GM21447 (cell line): ENCODE measurements around the gene CREB5.

Experiments used
- ATAC-seq: cut with Tn5 transposase; IDR thresholded peaks from one replicate; pipeline ENCODE4 v1.9.1; 2021; ENCODE audit not compliant: unreplicated experiment

CREB5 gene

GRCh38 chr7:28731092-28731658 lies 318.9 kb downstream of the CREB5 start:
- ATAC-seq, result no peak

DNA sequence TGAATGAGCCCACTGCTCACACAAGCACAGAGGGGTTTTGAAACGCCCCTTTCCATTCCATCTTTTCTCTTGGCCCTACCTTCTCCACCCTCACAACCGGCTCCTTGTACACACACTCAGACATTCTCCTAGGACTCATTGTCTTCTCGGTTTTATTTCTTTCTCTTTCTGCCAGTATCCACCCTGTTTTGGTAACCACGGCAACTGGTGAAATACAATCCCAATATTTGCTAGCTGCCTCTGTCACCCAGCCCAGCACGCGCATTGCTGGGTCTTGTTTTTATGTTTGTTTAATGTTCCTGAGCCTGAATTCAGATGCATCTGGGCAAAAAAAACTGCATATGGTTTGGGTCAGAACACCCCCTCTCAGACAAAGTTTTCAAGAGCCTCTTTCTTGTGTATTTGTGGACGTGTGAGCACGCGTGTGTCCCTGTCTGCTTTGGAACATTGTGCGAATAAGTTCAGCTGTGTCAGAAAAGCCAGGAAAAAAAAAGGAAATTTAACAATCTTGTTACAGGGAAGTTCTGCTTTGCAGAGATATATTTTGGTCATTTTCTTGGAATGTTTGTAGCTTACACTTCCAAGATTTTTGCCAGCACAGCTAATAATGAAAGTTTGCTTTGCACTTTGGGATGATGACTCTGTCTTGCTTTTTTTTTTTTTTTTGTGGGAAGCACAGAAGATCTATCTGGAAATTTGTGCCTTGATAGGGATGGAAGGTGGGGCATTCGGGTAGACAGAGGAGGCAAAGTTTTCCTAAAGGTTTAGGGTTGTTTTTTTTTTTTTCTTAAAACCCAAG lies 320.0 kb downstream of the CREB5 start:
- ATAC-seq, result no peak

- no peak for ATAC-seq
These were observed 320.7 kb downstream of the CREB5 start for GRCh38 chr7:28733035-28733434.

GRCh38 chr7:28738412-28738811 lies 326.1 kb downstream of the CREB5 start:
- ATAC-seq, result no peak

- ATAC-seq, result no peak
These were observed 326.8 kb downstream of the CREB5 start for GRCh38 chr7:28739128-28739527.

DNA sequence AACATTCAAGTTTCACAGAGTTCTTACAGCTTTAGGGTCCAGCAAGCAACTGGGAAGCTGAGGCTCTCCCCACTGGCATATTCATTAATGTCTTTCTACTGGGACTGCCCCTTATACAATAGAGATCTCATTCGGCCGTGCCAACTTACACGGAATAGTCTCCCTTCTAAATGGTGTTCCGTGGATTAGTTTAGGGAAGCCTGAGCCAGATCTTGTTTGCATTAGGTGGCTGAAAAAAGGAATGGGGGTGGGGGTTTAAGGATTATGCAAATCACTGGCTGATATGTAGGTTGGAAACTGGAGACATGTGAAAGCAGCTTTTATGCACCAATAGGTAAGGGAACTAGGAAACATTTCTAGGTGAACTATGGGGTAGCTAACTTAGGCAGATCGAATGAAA lies 327.5 kb downstream of the CREB5 start:
- ATAC-seq, result no peak

GRCh38 chr7:28744951-28745350 lies 332.6 kb downstream of the CREB5 start:
- ATAC-seq, result no peak

GRCh38 chr7:28745351-28745750 lies 333.0 kb downstream of the CREB5 start:
- no peak for ATAC-seq

DNA sequence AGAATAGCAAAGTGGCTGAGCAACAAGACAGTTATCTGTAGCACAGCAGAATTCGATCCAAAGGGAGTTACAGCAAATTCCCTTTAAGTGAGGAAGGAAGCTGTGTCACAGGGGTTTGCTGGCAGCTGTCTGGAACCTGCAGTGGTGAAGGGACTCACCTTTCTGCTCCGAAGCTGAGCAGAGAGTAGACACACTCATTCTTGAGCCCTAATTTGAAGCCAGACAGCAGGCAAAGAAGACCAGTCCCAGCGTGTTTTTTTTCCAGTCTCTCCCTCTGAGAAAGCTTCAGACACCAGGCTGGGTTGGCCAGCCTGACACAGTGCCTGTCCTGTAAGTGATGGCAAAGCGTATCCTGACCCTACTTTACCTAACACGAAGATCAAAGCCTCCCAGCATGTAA lies 335.1 kb downstream of the CREB5 start:
- no peak for ATAC-seq

GRCh38 chr7:28747854-28748253 lies 335.5 kb downstream of the CREB5 start:
- no peak for ATAC-seq

DNA sequence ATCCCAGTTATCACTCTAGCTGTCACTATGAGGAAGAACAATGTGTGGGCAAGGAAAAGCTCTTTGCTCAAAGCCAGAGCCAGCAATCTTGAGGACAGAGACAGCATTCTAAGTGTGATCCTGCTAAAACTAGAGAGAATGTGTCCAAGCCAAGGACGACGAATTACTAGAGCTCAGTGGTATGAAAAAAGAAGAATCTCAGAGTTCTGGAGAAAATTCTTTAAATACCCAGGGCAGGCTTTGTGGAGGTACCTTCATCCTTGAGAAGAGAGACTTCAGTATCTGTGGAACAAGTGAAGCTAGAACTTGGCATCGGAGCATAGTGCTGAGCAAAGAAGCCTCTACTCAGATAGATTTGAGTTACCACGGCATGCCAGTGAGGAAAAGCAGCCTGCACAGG lies 336.0 kb downstream of the CREB5 start:
- no peak for ATAC-seq

GRCh38 chr7:28748933-28749584 lies 336.7 kb downstream of the CREB5 start:
- no peak for ATAC-seq

DNA sequence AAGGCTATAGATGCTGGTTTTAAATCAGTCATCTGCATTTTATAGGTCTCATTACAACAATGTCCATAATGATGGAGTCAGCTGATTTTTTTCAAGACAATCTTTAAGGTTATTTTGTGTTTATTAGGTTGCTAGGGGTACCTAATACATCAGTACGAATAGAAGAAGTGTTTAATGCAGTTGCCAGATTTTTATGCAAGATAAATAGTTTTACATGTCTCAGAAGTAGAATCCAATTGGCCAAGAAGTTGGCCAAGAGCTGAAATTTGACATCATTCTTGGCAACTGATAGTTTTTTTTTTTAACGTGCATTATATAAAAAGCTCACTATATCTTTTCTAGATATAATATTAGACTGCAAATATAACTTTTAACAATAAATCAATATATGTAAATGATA lies 337.3 kb downstream of the CREB5 start:
- no peak for ATAC-seq

- ATAC-seq, result no peak
These were observed 338.7 kb downstream of the CREB5 start for GRCh38 chr7:28750981-28751380.

GRCh38 chr7:28753613-28754012 lies 341.3 kb downstream of the CREB5 start:
- ATAC-seq, result no peak

DNA sequence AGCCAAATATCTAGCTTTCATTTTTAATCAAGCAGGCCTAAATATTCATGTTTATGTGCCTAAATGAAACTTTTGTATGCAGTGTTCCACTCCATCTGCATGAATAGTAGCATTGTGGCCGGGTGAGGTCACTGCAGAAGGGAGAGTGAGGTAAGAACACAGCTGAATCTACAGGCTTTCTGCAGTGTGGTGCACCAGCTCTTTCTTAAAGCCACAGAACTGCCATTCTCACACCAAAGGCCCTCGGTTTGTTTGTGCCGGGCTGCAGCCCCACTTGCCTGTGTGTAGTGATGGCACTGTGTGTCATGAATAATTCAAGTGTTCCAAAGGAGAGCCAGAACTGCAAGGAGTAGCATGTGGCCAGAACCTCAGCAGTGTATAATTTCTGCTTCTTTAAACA lies 341.7 kb downstream of the CREB5 start:
- no peak for ATAC-seq

- no peak for ATAC-seq
These were observed 342.1 kb downstream of the CREB5 start for GRCh38 chr7:28754447-28754846.

- no peak for ATAC-seq
These were observed 342.9 kb downstream of the CREB5 start for GRCh38 chr7:28755255-28755654.

DNA sequence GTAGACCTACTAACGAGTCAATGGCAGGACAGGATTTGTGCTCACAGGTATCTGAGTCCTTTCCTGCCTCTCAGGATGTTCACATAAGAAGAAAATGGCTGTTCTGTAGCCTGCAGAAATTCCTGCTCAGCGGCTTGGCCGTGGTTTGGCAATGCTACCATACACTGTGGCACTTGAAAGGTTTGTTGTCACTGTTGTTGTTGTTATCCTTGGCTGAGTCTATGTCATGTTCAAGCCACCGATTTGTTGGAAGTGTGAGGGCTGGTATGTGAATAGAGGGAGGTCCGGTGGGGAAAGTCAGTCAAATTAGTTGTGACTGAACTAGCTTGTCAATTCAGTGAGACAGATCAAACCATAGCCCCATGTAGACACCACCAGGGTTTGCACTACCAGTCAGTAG lies 345.9 kb downstream of the CREB5 start:
- ATAC-seq, result no peak

GRCh38 chr7:28759475-28759971 lies 347.2 kb downstream of the CREB5 start:
- no peak for ATAC-seq

DNA sequence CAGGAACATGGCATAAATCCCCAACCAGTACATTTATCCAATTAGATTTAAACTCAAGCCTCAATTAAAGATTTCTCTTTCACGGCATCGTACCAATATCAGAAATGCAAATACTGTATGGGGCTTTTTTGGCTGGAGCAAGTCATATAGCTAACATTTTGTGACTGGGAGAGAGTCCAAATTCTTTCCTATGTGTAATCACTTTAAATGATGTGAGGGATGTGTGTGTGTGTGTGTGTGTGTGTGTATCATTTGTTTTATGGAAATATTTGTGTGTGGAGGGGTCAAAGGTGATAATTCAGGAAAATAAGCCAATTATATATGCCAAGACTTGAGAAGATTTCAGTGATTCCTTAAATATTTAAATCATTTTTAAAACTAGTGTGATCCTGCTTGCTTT lies 349.2 kb downstream of the CREB5 start:
- no peak for ATAC-seq

GRCh38 chr7:28762651-28763050 lies 350.3 kb downstream of the CREB5 start:
- no peak for ATAC-seq
